ENCODE results near the gene IWS1. TPM values are rescaled to one million over a fixed set of nuclear protein-coding genes. Genes with fewer than 3 reads are reported as not detected.

The IWS1 gene
- total and polyA plus RNA-seq, 2 experiments from 2014 or later: 32.4 to 42.4 TPM

DNA sequence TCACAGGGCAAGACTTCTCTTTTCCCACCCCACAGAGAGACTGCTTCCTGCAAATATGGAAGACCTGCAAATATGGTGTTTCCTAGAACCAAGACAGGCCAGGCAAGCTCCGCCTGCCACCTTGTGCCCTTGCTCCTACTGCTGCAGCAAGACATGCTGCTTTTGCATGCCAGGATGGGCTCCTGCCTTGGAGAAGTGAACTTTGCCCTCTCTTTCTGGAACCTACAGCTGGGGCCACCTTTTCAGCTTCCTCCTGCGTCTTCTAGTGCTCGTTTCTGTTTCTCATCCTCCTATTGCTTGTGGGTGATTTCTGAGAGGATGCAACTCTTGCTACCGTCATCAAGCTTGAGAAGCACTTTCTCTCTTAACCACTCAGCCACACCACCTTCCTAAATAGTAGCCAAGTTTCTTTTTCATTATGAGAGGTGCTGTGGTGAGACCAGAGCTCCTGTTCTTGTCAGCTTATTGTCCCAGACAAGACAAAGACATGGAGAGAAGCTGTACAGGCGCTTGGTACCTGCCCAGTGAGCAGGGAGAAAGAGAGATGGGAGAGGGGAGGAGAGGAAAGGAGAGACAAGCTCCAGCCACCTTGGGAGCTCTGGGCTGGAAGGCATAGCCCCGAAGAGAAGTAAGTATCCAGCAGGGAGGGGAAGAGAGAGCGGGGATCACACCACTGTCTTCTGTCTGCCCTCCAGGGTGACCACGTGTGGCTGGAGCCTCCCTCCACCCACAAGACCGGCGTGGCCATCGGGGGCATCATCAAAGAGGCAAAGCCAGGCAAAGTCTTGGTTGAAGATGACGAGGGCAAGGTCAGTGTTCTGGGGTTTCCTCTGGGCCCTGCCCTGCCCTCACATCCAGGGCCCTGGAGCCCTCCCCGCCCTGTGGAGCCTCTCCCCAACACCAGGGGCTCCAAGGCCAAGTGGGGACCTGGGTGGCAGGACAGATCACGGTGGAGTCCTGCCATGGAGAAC, 37.5 kb upstream of the IWS1 start:
- no peak overlapping the region for H3K4me2 ChIP-seq (ENCODE audit: unreplicated experiment)
- no peak for TF ChIP-seq EZH2phosphoT487 (IDR thresholded peaks at IDR 0.05; ENCODE audit: insufficient read depth, low read depth)
- TF ChIP-seq EZH2 (IDR thresholded peaks at IDR 0.05; ENCODE audit: insufficient read depth, poor library complexity, severe bottlenecking): no peak
- no peaks in the 10 kb centered on the region for H3K36me3 ChIP-seq (ENCODE audit: low read depth)
- DNase-seq: no peak
- H3K4me1 ChIP-seq (ENCODE audit: insufficient read depth): peaks cover 27% of the 10 kb centered on the region
- H3K9me2 ChIP-seq (ENCODE audit: insufficient read depth): no peaks in the 10 kb centered on the region
- H3K4me3 ChIP-seq: no peak overlapping the region
- H4K20me1 ChIP-seq (ENCODE audit: insufficient read depth): no peaks in the 10 kb centered on the region
- in situ Hi-C loops (cut with MboI): no loop called here
- no peaks in the 10 kb centered on the region for H3K79me2 ChIP-seq (ENCODE audit: insufficient read depth)
- H2AFZ ChIP-seq: no peak overlapping the region
- 83 to 86% methylated on average over 13 to 14 of the region's 14 CpGs for WGBS, 2 experiments (ENCODE audit: low coverage in 1 of 2, low lambda C conversion rate in 2 of 2, missing lambda C conversion rate in 2 of 2)
- H3F3A ChIP-seq (ENCODE audit: insufficient read depth): peaks cover 13% of the 10 kb centered on the region
- H3K9me3 ChIP-seq (ENCODE audit: low read depth): no peaks in the 10 kb centered on the region
- H3K27me3 ChIP-seq (replicated peaks; ENCODE audit: insufficient read depth): no peaks in the 10 kb centered on the region
- H3K27ac ChIP-seq: no peak overlapping the region
- no peak overlapping the region for H3K9ac ChIP-seq

DNA sequence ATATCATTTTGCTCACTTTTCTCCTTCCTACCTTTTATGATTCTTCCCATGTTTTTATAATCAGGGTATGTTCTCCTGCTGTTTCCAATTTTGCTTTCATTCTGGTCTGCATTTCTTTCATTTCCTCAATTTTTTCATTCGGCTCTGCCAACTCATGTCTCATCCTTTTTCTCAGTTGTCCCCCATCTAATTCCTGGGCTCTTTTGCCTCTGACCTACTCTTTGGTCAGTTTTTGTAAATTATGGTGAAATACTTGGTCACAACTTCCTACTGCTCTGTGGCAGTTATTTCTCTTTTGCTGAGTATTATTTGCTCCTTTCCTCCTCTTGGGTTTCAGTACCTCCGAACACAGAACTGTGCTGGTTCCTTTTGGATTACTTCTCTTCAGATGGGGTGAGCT, 36.6 kb upstream of the IWS1 start:
- in situ Hi-C loops (cut with MboI): no loop called here
- Histone ChIP-seq H3K9me2 (ENCODE audit: insufficient read depth) (no peaks in the 10 kb centered on the region), H2AFZ (no peak overlapping the region), H3K27ac (no peak overlapping the region), H3K9me3 (ENCODE audit: low read depth) (no peaks in the 10 kb centered on the region), H3K9ac (no peak overlapping the region), H3K4me2 (ENCODE audit: unreplicated experiment) (no peak overlapping the region), H3K27me3 (replicated peaks; ENCODE audit: insufficient read depth) (0 out of 2 replicates have a peak, but pooled peaks cover 2% of the 10 kb centered on the region), H3K4me3 (no peak overlapping the region), H3K79me2 (ENCODE audit: insufficient read depth) (no peaks in the 10 kb centered on the region), H4K20me1 (ENCODE audit: insufficient read depth) (no peaks in the 10 kb centered on the region), H3K36me3 (ENCODE audit: low read depth) (no peaks in the 10 kb centered on the region), H3K4me1 (ENCODE audit: insufficient read depth) (peaks cover 20% of the 10 kb centered on the region), H3F3A (ENCODE audit: insufficient read depth) (peaks cover 13% of the 10 kb centered on the region)
- WGBS, 2 experiments (ENCODE audit: low coverage in 1 of 2, low lambda C conversion rate in 2 of 2, missing lambda C conversion rate in 2 of 2): 90 to 95% methylated on average over 2 of the region's 2 CpGs
- TF ChIP-seq EZH2phosphoT487 (IDR thresholded peaks at IDR 0.05; ENCODE audit: insufficient read depth, low read depth) (no peak), EZH2 (IDR thresholded peaks at IDR 0.05; ENCODE audit: insufficient read depth, poor library complexity, severe bottlenecking) (no peak)
- no peak for DNase-seq

DNA sequence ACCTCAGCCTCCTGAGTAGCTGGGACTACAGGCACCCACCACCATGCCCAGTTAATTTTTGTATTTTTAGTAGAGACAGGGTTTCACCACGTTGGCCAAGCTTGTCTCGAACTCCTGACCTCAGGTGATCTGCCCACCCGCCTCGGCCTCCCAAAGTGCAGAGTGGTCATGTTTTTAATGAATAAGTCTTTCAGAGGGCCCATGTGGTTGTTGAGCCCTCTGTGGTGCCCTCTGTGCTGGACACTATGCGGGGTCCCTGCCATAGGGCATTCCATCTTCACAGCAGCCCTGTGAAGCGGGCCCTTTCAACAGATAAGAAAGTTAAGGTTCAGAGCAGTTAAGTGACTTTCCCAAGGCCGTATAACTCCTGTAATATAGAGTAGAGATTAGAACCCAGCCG, 35.1 kb upstream of the IWS1 start:
- DNase-seq: no peak
- TF ChIP-seq EZH2phosphoT487 (IDR thresholded peaks at IDR 0.05; ENCODE audit: insufficient read depth, low read depth) (no peak), EZH2 (IDR thresholded peaks at IDR 0.05; ENCODE audit: insufficient read depth, poor library complexity, severe bottlenecking) (no peak)
- Histone ChIP-seq H3K79me2 (ENCODE audit: insufficient read depth) (no peaks in the 10 kb centered on the region), H3K27ac (peak overlapping the region; percentile 67), H3K36me3 (ENCODE audit: low read depth) (no peaks in the 10 kb centered on the region), H3K4me3 (no peak overlapping the region), H3F3A (ENCODE audit: insufficient read depth) (peaks cover 13% of the 10 kb centered on the region), H3K27me3 (replicated peaks; ENCODE audit: insufficient read depth) (peaks cover 11% of the 10 kb centered on the region), H3K4me1 (ENCODE audit: insufficient read depth) (peaks cover 20% of the 10 kb centered on the region), H3K9me2 (ENCODE audit: insufficient read depth) (no peaks in the 10 kb centered on the region), H3K4me2 (ENCODE audit: unreplicated experiment) (no peak overlapping the region), H3K9ac (peak overlapping the region; percentile 52; the same call in 1 of the 2 replicates), H4K20me1 (ENCODE audit: insufficient read depth) (no peaks in the 10 kb centered on the region), H3K9me3 (ENCODE audit: low read depth) (no peaks in the 10 kb centered on the region), H2AFZ (no peak overlapping the region)
- in situ Hi-C loops (cut with MboI): no loop called here
- 83 to 89% methylated on average over 8 of the region's 8 CpGs for WGBS, 2 experiments (ENCODE audit: low coverage in 1 of 2, low lambda C conversion rate in 2 of 2, missing lambda C conversion rate in 2 of 2)

DNA sequence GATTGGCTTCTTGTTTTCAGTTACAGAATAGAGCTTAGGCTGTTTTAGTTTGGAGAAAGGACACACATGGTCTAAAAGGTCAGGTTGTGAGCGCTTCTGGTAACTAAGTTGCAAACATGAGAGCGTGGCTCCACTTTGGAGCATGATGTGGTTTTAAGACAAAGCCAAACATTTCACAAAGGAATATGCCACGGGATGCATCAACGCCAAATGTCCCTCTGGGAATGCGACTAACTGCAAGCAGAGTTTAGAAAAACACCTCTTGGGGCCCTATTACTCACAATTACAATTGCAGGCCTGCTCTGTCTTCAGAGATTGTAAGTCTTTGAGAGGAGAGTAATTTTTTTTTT, 34.6 kb upstream of the IWS1 start:
- Histone ChIP-seq H3K79me2 (ENCODE audit: insufficient read depth) (no peaks in the 10 kb centered on the region), H3K9me3 (ENCODE audit: low read depth) (no peaks in the 10 kb centered on the region), H3F3A (ENCODE audit: insufficient read depth) (peaks cover 13% of the 10 kb centered on the region), H2AFZ (peak overlapping the region; percentile 16), H3K27ac (peak overlapping the region; percentile 67), H3K4me2 (ENCODE audit: unreplicated experiment) (peak overlapping the region; percentile 31), H3K4me1 (ENCODE audit: insufficient read depth) (peaks cover 20% of the 10 kb centered on the region), H3K4me3 (no peak overlapping the region), H3K36me3 (ENCODE audit: low read depth) (no peaks in the 10 kb centered on the region), H4K20me1 (ENCODE audit: insufficient read depth) (no peaks in the 10 kb centered on the region), H3K9me2 (ENCODE audit: insufficient read depth) (no peaks in the 10 kb centered on the region), H3K27me3 (replicated peaks; ENCODE audit: insufficient read depth) (peaks cover 11% of the 10 kb centered on the region), H3K9ac (peak overlapping the region; percentile 52)
- TF ChIP-seq EZH2phosphoT487 (IDR thresholded peaks at IDR 0.05; ENCODE audit: insufficient read depth, low read depth) (no peak), EZH2 (IDR thresholded peaks at IDR 0.05; ENCODE audit: insufficient read depth, poor library complexity, severe bottlenecking) (no peak)
- in situ Hi-C loops (cut with MboI): no loop called here
- 15 to 16% methylated on average over 5 of the region's 5 CpGs for WGBS, 2 experiments (ENCODE audit: low coverage in 1 of 2, low lambda C conversion rate in 2 of 2, missing lambda C conversion rate in 2 of 2)
- DNase-seq: peak; percentile 82
